A673 (cell line): Measurements from ENCODE around the gene PRSS48.

Source experiments
- EZH2 ChIP-seq: fragments of 200-600 bp; sonication (generic); IDR thresholded peaks from 2 replicates; pipeline ENCODE4 v1.6.1; 2017; ENCODE audit warnings: borderline replicate concordance, low read depth, mild to moderate bottlenecking, mixed read lengths, antibody characterized with exemption, low read length; ENCODE audit not compliant: poor library complexity, severe bottlenecking
- TF ChIP-seq, protein P1 (sequence below): fragments of 300-800, 200-600 bp; sonication (generic); conservative IDR thresholded peaks from 2 replicates; pipeline ENCODE4 v1.5.1; 2017; ENCODE audit warnings: low read depth, mild to moderate bottlenecking, antibody characterized with exemption, low read length, moderate library complexity, mixed read lengths

DNA sequence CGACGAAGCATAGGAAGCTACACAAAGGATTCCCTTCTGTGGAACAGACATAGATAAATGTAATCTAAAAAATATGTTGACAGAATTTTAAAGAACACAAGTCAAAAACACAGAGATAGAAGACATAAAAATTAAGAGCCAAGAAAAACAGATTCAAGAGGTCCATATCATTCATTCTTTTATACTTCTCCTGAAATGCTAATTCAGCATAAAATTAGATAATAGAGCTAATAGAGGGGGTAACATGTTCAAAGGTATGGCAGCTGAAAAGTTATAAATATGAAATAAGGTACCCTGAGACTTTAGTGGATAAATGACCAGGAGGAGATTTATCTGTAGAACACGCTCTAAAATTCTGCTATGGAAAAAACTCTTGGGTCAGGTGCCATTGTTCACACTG lies 37.4 kb upstream of the PRSS48 start:
- TF ChIP-seq, protein P1, sequence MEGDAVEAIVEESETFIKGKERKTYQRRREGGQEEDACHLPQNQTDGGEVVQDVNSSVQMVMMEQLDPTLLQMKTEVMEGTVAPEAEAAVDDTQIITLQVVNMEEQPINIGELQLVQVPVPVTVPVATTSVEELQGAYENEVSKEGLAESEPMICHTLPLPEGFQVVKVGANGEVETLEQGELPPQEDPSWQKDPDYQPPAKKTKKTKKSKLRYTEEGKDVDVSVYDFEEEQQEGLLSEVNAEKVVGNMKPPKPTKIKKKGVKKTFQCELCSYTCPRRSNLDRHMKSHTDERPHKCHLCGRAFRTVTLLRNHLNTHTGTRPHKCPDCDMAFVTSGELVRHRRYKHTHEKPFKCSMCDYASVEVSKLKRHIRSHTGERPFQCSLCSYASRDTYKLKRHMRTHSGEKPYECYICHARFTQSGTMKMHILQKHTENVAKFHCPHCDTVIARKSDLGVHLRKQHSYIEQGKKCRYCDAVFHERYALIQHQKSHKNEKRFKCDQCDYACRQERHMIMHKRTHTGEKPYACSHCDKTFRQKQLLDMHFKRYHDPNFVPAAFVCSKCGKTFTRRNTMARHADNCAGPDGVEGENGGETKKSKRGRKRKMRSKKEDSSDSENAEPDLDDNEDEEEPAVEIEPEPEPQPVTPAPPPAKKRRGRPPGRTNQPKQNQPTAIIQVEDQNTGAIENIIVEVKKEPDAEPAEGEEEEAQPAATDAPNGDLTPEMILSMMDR, result no peak
- TF ChIP-seq EZH2, result no peak
